DND-41 (cell line): Measurements from ENCODE around the gene ELN.
A peak's percentile ranks its signal among the peaks of the same experiment; 100 is the strongest.

Source experiments
- ATAC-seq: fragments of 200-7000 bp; cut with Tn5 transposase; 3 replicates; pipeline ENCODE4 v1.9.1; 2021; ENCODE audit warnings: low read depth; ENCODE audit not compliant: insufficient read depth
- DNase-seq: peaks from one replicate; pipeline ENCODE4 v3.0.0-alpha.2; 2020
- H2AFZ ChIP-seq: 2 replicates; pipeline ENCODE4 v1.6.0; 2012; ENCODE audit warnings: low read depth, low read length
- H3K27ac ChIP-seq: 2 replicates; pipeline ENCODE4 v1.5.1; 2012; ENCODE audit warnings: low read length, inconsistent platforms
- H3K27me3 ChIP-seq: fragments of 200-600 bp; sonication (generic); 2 replicates; pipeline ENCODE4 v1.6.0; 2012; ENCODE audit warnings: low read length, mild to moderate bottlenecking, inconsistent platforms; ENCODE audit not compliant: insufficient read depth, poor library complexity
- H3K36me3 ChIP-seq: 2 replicates; pipeline ENCODE4 v1.5.1; 2012; ENCODE audit warnings: low read length, inconsistent platforms; ENCODE audit not compliant: insufficient read depth
- H3K4me1 ChIP-seq: 2 replicates; pipeline ENCODE4 v1.5.1; 2012; ENCODE audit warnings: mild to moderate bottlenecking, low read length; ENCODE audit not compliant: insufficient read depth
- H3K4me2 ChIP-seq: 2 replicates; pipeline ENCODE4 v1.6.0; 2012; ENCODE audit warnings: mild to moderate bottlenecking, moderate library complexity, low read length, inconsistent platforms; ENCODE audit not compliant: insufficient read depth
- H3K4me3 ChIP-seq, 2 experiments: fragments of 200-600 bp in 1 of 2; shearing (Covaris generic) in 1 of 2; 2 replicates each; pipeline ENCODE4 v1.5.1; 2012 to 2016; ENCODE audit warnings: inconsistent platforms in 2 of 2, low read length in 2 of 2, mild to moderate bottlenecking in 2 of 2, low read depth in 1 of 2, moderate library complexity in 1 of 2
- H3K79me2 ChIP-seq: 2 replicates; pipeline ENCODE4 v1.6.0; 2012; ENCODE audit warnings: low read length, inconsistent platforms; ENCODE audit not compliant: insufficient read depth
- H3K9ac ChIP-seq: 2 replicates; pipeline ENCODE4 v1.6.0; 2012; ENCODE audit warnings: low read depth, mild to moderate bottlenecking, inconsistent platforms, low read length, moderate library complexity
- H3K9me3 ChIP-seq: 2 replicates; pipeline ENCODE4 v1.5.1; 2012; ENCODE audit warnings: low read length, moderate library complexity, mild to moderate bottlenecking, inconsistent platforms; ENCODE audit not compliant: insufficient read depth, severe bottlenecking
- H4K20me1 ChIP-seq: 2 replicates; pipeline ENCODE4 v1.6.0; 2012; ENCODE audit warnings: low read length; ENCODE audit not compliant: insufficient read depth
- CTCF ChIP-seq: IDR thresholded peaks from 2 replicates; pipeline ENCODE4 v1.5.1; 2012; ENCODE audit warnings: borderline replicate concordance, low read length, moderate library complexity, mild to moderate bottlenecking; ENCODE audit not compliant: poor library complexity, severe bottlenecking; ENCODE audit errors: extremely low read depth
- EZH2 ChIP-seq: IDR thresholded peaks from 3 replicates; pipeline ENCODE4 v1.6.1; 2012; ENCODE audit warnings: borderline replicate concordance, low read depth, mild to moderate bottlenecking, moderate library complexity, low read length, inconsistent platforms; ENCODE audit not compliant: severe bottlenecking

The ELN gene

GRCh38 chr7:74083117-74083876, 55.3 kb downstream of the ELN start, which contains the start of gene LIMK1:
Gene LIMK1 (plus strand): TSS chr7:74083804. CDS start chr7:74083991, 187 bp downstream.
- no peak for TF ChIP-seq EZH2
- no peak for TF ChIP-seq CTCF
- Histone ChIP-seq H3K4me1 (peaks cover 21% of the 10 kb centered on the region), H3K36me3 (peaks cover 5% of the 10 kb centered on the region), H3K4me2 (peak within 1 kb of the TSS; percentile 92), H3K4me3 (peak within 1 kb of the TSS; percentile 60 to 65; a peak in 3 of 4 replicates), H3K9me3 (no peaks in the 10 kb centered on the region), H3K27ac (peak within 1 kb of the TSS; percentile 75), H2AFZ (peak within 1 kb of the TSS; percentile 86), H4K20me1 (no peaks in the 10 kb centered on the region), H3K9ac (peak within 1 kb of the TSS; percentile 69), H3K27me3 (no peaks in the 10 kb centered on the region), H3K79me2 (peaks cover 9% of the 10 kb centered on the region; the same call in 1 of the 2 replicates)
- ATAC-seq (peak; percentile 91), DNase-seq (peak; percentile 87)

- H2AFZ ChIP-seq = peak overlapping the region; percentile 60
- peaks cover 21% of the 10 kb centered on the region for H3K4me1 ChIP-seq
- peak overlapping the region; percentile 33; the same call in 1 of the 2 replicates for H3K27ac ChIP-seq
- H4K20me1 ChIP-seq = no peaks in the 10 kb centered on the region
- peak overlapping the region; percentile 60 to 65; a peak in 3 of 4 replicates for H3K4me3 ChIP-seq
- H3K27me3 ChIP-seq = no peaks in the 10 kb centered on the region
- peaks cover 9% of the 10 kb centered on the region for H3K36me3 ChIP-seq
- peak overlapping the region; percentile 67 for H3K9ac ChIP-seq
- DNase-seq = peak; percentile 32
- no peaks in the 10 kb centered on the region for H3K9me3 ChIP-seq
- TF ChIP-seq EZH2 = no peak
- no peak for TF ChIP-seq CTCF
- ATAC-seq = peak; percentile 60
- H3K4me2 ChIP-seq = peak overlapping the region; percentile 92
- peaks cover 9% of the 10 kb centered on the region; the same call in 1 of the 2 replicates for H3K79me2 ChIP-seq
Observed at GRCh38 chr7:74083928-74084721, 56.2 kb downstream of the ELN start.

GRCh38 chr7:74084722-74085578, 57.0 kb downstream of the ELN start:
- no peak for ATAC-seq
- H4K20me1 ChIP-seq = no peaks in the 10 kb centered on the region
- TF ChIP-seq CTCF (no peak), EZH2 (no peak)
- no peaks in the 10 kb centered on the region for H3K9me3 ChIP-seq
- H3K4me3 ChIP-seq = peak overlapping the region in 1 of 2 experiments; percentile 65; a peak in 2 of 4 replicates
- peaks cover 9% of the 10 kb centered on the region for H3K36me3 ChIP-seq
- peaks cover 9% of the 10 kb centered on the region; the same call in 1 of the 2 replicates for H3K79me2 ChIP-seq
- peaks cover 21% of the 10 kb centered on the region for H3K4me1 ChIP-seq
- H3K27ac ChIP-seq = 0 out of 2 replicates have a peak overlapping the region, but pooled peaks have one; percentile 50
- no peaks in the 10 kb centered on the region for H3K27me3 ChIP-seq
- peak overlapping the region; percentile 60; the same call in 1 of the 2 replicates for H2AFZ ChIP-seq
- DNase-seq = no peak
- H3K4me2 ChIP-seq = peak overlapping the region; percentile 92
- H3K9ac ChIP-seq = peak overlapping the region; percentile 67
